GM10248 (cell line): ENCODE data around the gene FBXO15.

Experiments
- CTCF ChIA-PET: fragments of 300-600 bp; sonication (Branson Sonifier 250); formaldehyde crosslinking; extraction: SDS; loops from one replicate; lab custom pipeline; 2021; ENCODE audit warnings: antibody characterized with exemption; lab: Yijun Ruan, JAX
- POLR2A ChIA-PET: fragments of 350-650 bp; sonication (Branson Sonifier 250); formaldehyde crosslinking; extraction: SDS; loops from one replicate; lab custom pipeline; 2020; ENCODE audit warnings: antibody characterized with exemption; lab: Yijun Ruan, JAX
- DNase-seq: peaks from one replicate; pipeline ENCODE4 v3.0.0; 2012; ENCODE audit errors: extremely low spot score
- TF ChIP-seq, protein P1 (sequence below): IDR thresholded peaks from 2 replicates; pipeline ENCODE4 v1.5.1; 2012; ENCODE audit warnings: mild to moderate bottlenecking, low read depth; ENCODE audit errors: extremely low read depth, missing control alignments, control extremely low read depth

The FBXO15 gene

DNA sequence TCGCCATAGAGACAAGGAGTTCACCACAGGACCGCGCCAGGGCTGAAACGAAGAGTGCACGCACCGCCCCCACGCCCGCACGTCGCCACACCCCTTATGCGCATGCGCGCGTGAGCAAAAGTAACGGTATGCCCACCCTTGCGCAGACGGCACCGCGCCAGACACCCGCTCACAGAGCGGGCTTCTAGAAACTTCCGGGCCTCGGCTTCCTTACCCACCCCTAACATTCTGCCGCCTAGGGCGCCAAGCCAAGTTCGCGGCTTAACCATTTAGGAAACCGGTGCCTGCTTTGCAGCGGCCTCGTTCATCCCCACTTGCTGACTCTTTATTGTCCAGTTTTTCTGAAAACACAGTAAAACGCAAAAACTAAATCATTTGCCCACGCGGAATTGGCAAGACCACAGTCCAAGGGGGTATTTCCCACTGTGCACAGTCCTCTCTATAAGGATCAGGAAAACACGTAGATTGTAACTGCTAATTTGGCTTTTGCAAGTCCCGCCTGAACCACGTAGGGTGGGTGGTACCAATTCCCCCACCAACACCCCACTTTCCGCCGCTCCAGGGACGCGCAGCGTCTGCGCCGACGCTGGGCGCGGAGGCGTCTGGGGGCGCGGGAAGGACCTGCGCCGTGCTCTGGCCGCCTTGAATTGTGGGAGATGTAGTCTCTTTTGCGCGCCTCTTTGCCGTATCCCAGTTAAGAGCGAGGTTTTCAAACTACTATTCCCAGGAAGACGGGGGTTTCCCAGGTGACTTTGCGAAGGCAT is at the start of gene FBXO15, which contains the start of gene TIMM21:
TSS of gene FBXO15 (minus strand) at position 56 of the 764 bp plus-strand sequence. CDS start at position 7, 49 bp downstream.
TSS of gene TIMM21 (plus strand) at position 745 of the 764 bp plus-strand sequence. CDS start 286 bp downstream, outside the sequence.
- ChIA-PET POLR2A (no interaction called here), CTCF (no interaction called here)
- TF ChIP-seq, protein P1, sequence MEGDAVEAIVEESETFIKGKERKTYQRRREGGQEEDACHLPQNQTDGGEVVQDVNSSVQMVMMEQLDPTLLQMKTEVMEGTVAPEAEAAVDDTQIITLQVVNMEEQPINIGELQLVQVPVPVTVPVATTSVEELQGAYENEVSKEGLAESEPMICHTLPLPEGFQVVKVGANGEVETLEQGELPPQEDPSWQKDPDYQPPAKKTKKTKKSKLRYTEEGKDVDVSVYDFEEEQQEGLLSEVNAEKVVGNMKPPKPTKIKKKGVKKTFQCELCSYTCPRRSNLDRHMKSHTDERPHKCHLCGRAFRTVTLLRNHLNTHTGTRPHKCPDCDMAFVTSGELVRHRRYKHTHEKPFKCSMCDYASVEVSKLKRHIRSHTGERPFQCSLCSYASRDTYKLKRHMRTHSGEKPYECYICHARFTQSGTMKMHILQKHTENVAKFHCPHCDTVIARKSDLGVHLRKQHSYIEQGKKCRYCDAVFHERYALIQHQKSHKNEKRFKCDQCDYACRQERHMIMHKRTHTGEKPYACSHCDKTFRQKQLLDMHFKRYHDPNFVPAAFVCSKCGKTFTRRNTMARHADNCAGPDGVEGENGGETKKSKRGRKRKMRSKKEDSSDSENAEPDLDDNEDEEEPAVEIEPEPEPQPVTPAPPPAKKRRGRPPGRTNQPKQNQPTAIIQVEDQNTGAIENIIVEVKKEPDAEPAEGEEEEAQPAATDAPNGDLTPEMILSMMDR = no peak
- peak; percentile 93 for DNase-seq

GRCh38 chr18:74196220-74197119 is 48.8 kb upstream of the FBXO15 start:
- TF ChIP-seq, protein P1 = peak; percentile 88
- POLR2A ChIA-PET = no interaction called here
- DNase-seq = peak; percentile 80
- CTCF ChIA-PET = interaction anchor here (0.7 to 3.9 kb wide), 13 partner anchors 17 to 357 kb away, joined by 3 to 51 read pairs (median 4); no protein-coding TSS in a partner anchor

GRCh38 chr18:74194691-74195090 is 47.1 kb upstream of the FBXO15 start:
- ChIA-PET POLR2A (interaction anchor here (0.6 kb wide), 1 partner anchor 28 kb away, joined by 4 read pairs; no protein-coding TSS in a partner anchor), CTCF (interaction anchor here (0.9 to 1.7 kb wide), 6 partner anchors 24 to 359 kb away, joined by 3 to 10 read pairs (median 4); no protein-coding TSS in a partner anchor)
- no peak for DNase-seq
- TF ChIP-seq, protein P1 = no peak

GRCh38 chr18:74191577-74191976 is 43.9 kb upstream of the FBXO15 start:
- POLR2A ChIA-PET = no interaction called here
- CTCF ChIA-PET = interaction anchor here (1.6 to 2.8 kb wide), 2 partner anchors 150 to 360 kb away, joined by 4 to 12 read pairs; no protein-coding TSS in a partner anchor
- TF ChIP-seq, protein P1 = no peak
- no peak for DNase-seq

- CTCF ChIA-PET = interaction anchor here (2.2 kb wide), 1 partner anchor 9 kb away, joined by 6 read pairs; no protein-coding TSS in a partner anchor
- POLR2A ChIA-PET = no interaction called here
- TF ChIP-seq, protein P1 = no peak
- DNase-seq = no peak
These were observed 42.5 kb upstream of the FBXO15 start for GRCh38 chr18:74190086-74190485.

GRCh38 chr18:74186661-74187060 is 39.0 kb upstream of the FBXO15 start:
- TF ChIP-seq, protein P1 = no peak
- no peak for DNase-seq
- ChIA-PET POLR2A (no interaction called here), CTCF (interaction anchor here (1.3 kb wide), 1 partner anchor 162 kb away, joined by 3 read pairs; no protein-coding TSS in a partner anchor)
